T-helper 17 cell (primary cell): ENCODE data around the gene LRRC38. TPM values are rescaled to one million over a fixed set of nuclear protein-coding genes. Genes with fewer than 3 reads are reported as not detected.
"Not testable (repeated sequence)": the region's sequence is repeated elsewhere in the genome, so short reads cannot be mapped to it uniquely, and the experiment has no call there.

Experiments used
- ATAC-seq: fragments of 150-1000 bp; cut with Tn5 transposase; 2 replicates; pipeline ENCODE4 v1.10.0; 2021; ENCODE audit warnings: mild to moderate bottlenecking, moderate library complexity
- DNase-seq, 3 donors: peaks; one replicate each; pipeline versions ENCODE4 v3.0.0 to v3.0.0-alpha.2; 2020 to 2021
- H3K9me3 ChIP-seq: one replicate; pipeline ENCODE4 v1.7.0; 2013; ENCODE audit warnings: low read length, mild to moderate bottlenecking; ENCODE audit not compliant: control insufficient read depth, poor library complexity, severe bottlenecking
- H3K27ac Mint-ChIP-seq: one replicate; pipeline ENCODE4 v1.8.0; 2022; ENCODE audit warnings: mild to moderate bottlenecking, moderate library complexity, mixed read lengths
- H3K27me3 Mint-ChIP-seq: one replicate; pipeline ENCODE4 v1.8.0; 2022; ENCODE audit warnings: mixed read lengths
- H3K36me3 Mint-ChIP-seq: one replicate; pipeline ENCODE4 v1.8.0; 2022; ENCODE audit warnings: low read depth, mixed read lengths
- H3K4me1 Mint-ChIP-seq: one replicate; pipeline ENCODE4 v1.8.0; 2022; ENCODE audit warnings: mild to moderate bottlenecking, mixed read lengths
- H3K4me3 Mint-ChIP-seq: one replicate; pipeline ENCODE4 v1.8.0; 2022; ENCODE audit warnings: mild to moderate bottlenecking, moderate library complexity, mixed read lengths
- total RNA-seq, 4 donors: library from RNA in 2 of 4; stranded (reverse) in 2 of 4; gene quantifications; one replicate each; pipeline ENCODE4 v1.2.3 and lab custom pipeline; 2022 to 2026

Gene LRRC38
- total RNA-seq (not detected), total RNA-seq (lab: John Stamatoyannopoulos, UW) (0 reads per million in 2 donors)

- H3K27me3 Mint-ChIP-seq: peaks cover 51% of the 10 kb centered on the region
- ATAC-seq: no peak
- H3K4me1 Mint-ChIP-seq: no peaks in the 10 kb centered on the region
- no peak within 1 kb of the TSS for H3K4me3 Mint-ChIP-seq
- H3K27ac Mint-ChIP-seq: no peak within 1 kb of the TSS
- H3K9me3 ChIP-seq: no peaks in the 10 kb centered on the region
- H3K36me3 Mint-ChIP-seq: peaks cover 2% of the 10 kb centered on the region
- no peak for DNase-seq
Observed at GRCh38 chr1:13513895-13514546, at the start of gene LRRC38. LRRC38 (minus strand) TSS chr1:13514003; CDS start chr1:13513593, 410 bp downstream.

GRCh38 chr1:13562981-13563380 is 49.2 kb upstream of the LRRC38 start:
- H3K9me3 ChIP-seq, H3K27ac Mint-ChIP-seq, ATAC-seq, H3K4me3 Mint-ChIP-seq, H3K36me3 Mint-ChIP-seq, DNase-seq, H3K4me1 Mint-ChIP-seq: not testable (repeated sequence)
- peaks cover 28% of the 10 kb centered on the region for H3K27me3 Mint-ChIP-seq

- no peak for ATAC-seq
- H3K36me3 Mint-ChIP-seq: no peaks in the 10 kb centered on the region
- no peaks in the 10 kb centered on the region for H3K9me3 ChIP-seq
- H3K27me3 Mint-ChIP-seq: peaks cover 33% of the 10 kb centered on the region
- H3K4me1 Mint-ChIP-seq: no peaks in the 10 kb centered on the region
- no peak overlapping the region for H3K27ac Mint-ChIP-seq
- no peak for DNase-seq
- H3K4me3 Mint-ChIP-seq: no peak overlapping the region
Observed at GRCh38 chr1:13560541-13560940, 46.7 kb upstream of the LRRC38 start.

- H3K27me3 Mint-ChIP-seq: peaks cover 19% of the 10 kb centered on the region
- H3K9me3 ChIP-seq: no peaks in the 10 kb centered on the region
- H3K4me3 Mint-ChIP-seq: no peak overlapping the region
- no peak overlapping the region for H3K27ac Mint-ChIP-seq
- DNase-seq: no peak
- no peaks in the 10 kb centered on the region for H3K36me3 Mint-ChIP-seq
- H3K4me1 Mint-ChIP-seq: no peaks in the 10 kb centered on the region
- no peak for ATAC-seq
Observed at GRCh38 chr1:13556224-13556764, 42.5 kb upstream of the LRRC38 start.

GRCh38 chr1:13554798-13555197 is 41.0 kb upstream of the LRRC38 start:
- Mint-ChIP-seq H3K4me3 (no peak overlapping the region), H3K4me1 (no peaks in the 10 kb centered on the region), H3K27me3 (peaks cover 6% of the 10 kb centered on the region), H3K27ac (no peak overlapping the region), H3K36me3 (no peaks in the 10 kb centered on the region)
- DNase-seq (no peak), ATAC-seq (no peak)
- H3K9me3 ChIP-seq: no peaks in the 10 kb centered on the region

GRCh38 chr1:13550663-13551062 is 36.9 kb upstream of the LRRC38 start:
- no peaks in the 10 kb centered on the region for H3K9me3 ChIP-seq
- DNase-seq: no peak
- no peaks in the 10 kb centered on the region for H3K4me1 Mint-ChIP-seq
- no peak overlapping the region for H3K27ac Mint-ChIP-seq
- no peak for ATAC-seq
- no peaks in the 10 kb centered on the region for H3K36me3 Mint-ChIP-seq
- H3K27me3 Mint-ChIP-seq: peaks cover 17% of the 10 kb centered on the region
- H3K4me3 Mint-ChIP-seq: no peak overlapping the region

- Mint-ChIP-seq H3K27me3 (peaks cover 17% of the 10 kb centered on the region), H3K4me3 (no peak overlapping the region), H3K27ac (no peak overlapping the region), H3K4me1 (no peaks in the 10 kb centered on the region), H3K36me3 (no peaks in the 10 kb centered on the region)
- H3K9me3 ChIP-seq: no peaks in the 10 kb centered on the region
- DNase-seq (no peak), ATAC-seq (no peak)
Observed at GRCh38 chr1:13549521-13549920, 35.7 kb upstream of the LRRC38 start.

- ATAC-seq (no peak), DNase-seq (no peak)
- Mint-ChIP-seq H3K36me3 (no peaks in the 10 kb centered on the region), H3K4me3 (no peak overlapping the region), H3K27ac (no peak overlapping the region), H3K27me3 (peaks cover 21% of the 10 kb centered on the region), H3K4me1 (no peaks in the 10 kb centered on the region)
- no peaks in the 10 kb centered on the region for H3K9me3 ChIP-seq
Observed at GRCh38 chr1:13549021-13549420, 35.2 kb upstream of the LRRC38 start.

- H3K9me3 ChIP-seq: no peaks in the 10 kb centered on the region
- no peaks in the 10 kb centered on the region for H3K36me3 Mint-ChIP-seq
- H3K4me1 Mint-ChIP-seq: no peaks in the 10 kb centered on the region
- ATAC-seq (no peak), DNase-seq (no peak)
- H3K27ac Mint-ChIP-seq: no peak overlapping the region
- H3K4me3 Mint-ChIP-seq: no peak overlapping the region
- peaks cover 22% of the 10 kb centered on the region for H3K27me3 Mint-ChIP-seq
Observed at GRCh38 chr1:13548281-13548680, 34.5 kb upstream of the LRRC38 start.

GRCh38 chr1:13546791-13547190 is 33.0 kb upstream of the LRRC38 start:
- Mint-ChIP-seq H3K36me3 (no peaks in the 10 kb centered on the region), H3K4me3 (no peak overlapping the region)
- no peak for ATAC-seq

GRCh38 chr1:13544221-13544556 is 30.4 kb upstream of the LRRC38 start:
- DNase-seq (no peak), ATAC-seq (no peak)
- Mint-ChIP-seq H3K4me1 (no peaks in the 10 kb centered on the region), H3K27ac (no peak overlapping the region), H3K36me3 (no peaks in the 10 kb centered on the region), H3K4me3 (no peak overlapping the region), H3K27me3 (peaks cover 26% of the 10 kb centered on the region)
- H3K9me3 ChIP-seq: no peaks in the 10 kb centered on the region

More at GRCh38 chr1:13546791-13547190, 33.0 kb upstream of the LRRC38 start:
- Mint-ChIP-seq H3K4me1 (no peaks in the 10 kb centered on the region), H3K27me3 (peaks cover 22% of the 10 kb centered on the region), H3K27ac (no peak overlapping the region)
- DNase-seq: no peak
- no peaks in the 10 kb centered on the region for H3K9me3 ChIP-seq

GRCh38 chr1:13543451-13544220 is 29.8 kb upstream of the LRRC38 start:
- Mint-ChIP-seq H3K4me1 (no peaks in the 10 kb centered on the region), H3K36me3 (no peaks in the 10 kb centered on the region), H3K27ac (no peak overlapping the region), H3K27me3 (peaks cover 21% of the 10 kb centered on the region), H3K4me3 (no peak overlapping the region)
- DNase-seq: no peak
- ATAC-seq: no peak
- H3K9me3 ChIP-seq: no peaks in the 10 kb centered on the region

- H3K36me3 Mint-ChIP-seq: no peaks in the 10 kb centered on the region
- DNase-seq (no peak), ATAC-seq (no peak)
- H3K4me1 Mint-ChIP-seq: no peaks in the 10 kb centered on the region
- H3K27me3 Mint-ChIP-seq: peaks cover 16% of the 10 kb centered on the region
- H3K27ac Mint-ChIP-seq: no peak overlapping the region
- H3K9me3 ChIP-seq: no peaks in the 10 kb centered on the region
- H3K4me3 Mint-ChIP-seq: no peak overlapping the region
Observed at GRCh38 chr1:13541435-13542215, 27.8 kb upstream of the LRRC38 start.
